GM04503 (cell line): ENCODE results near the gene FAM83F.
A peak's percentile ranks its signal among the peaks of the same experiment; 100 is the strongest.

Experiments used
- DNase-seq: peaks from one replicate; pipeline ENCODE4 v3.0.0-alpha.2; 2012; ENCODE audit warnings: low read depth

The FAM83F gene

GRCh38 chr22:40065981-40066380, 71.2 kb downstream of the FAM83F start:
- no peak for DNase-seq

- DNase-seq: no peak
These were observed 72.9 kb downstream of the FAM83F start for GRCh38 chr22:40067639-40068038.

- peak; percentile 11 for DNase-seq
These were observed 75.9 kb downstream of the FAM83F start for GRCh38 chr22:40070701-40071100.

- DNase-seq: no peak
These were observed 77.0 kb downstream of the FAM83F start for GRCh38 chr22:40071720-40072119.

- no peak for DNase-seq
These were observed 82.2 kb downstream of the FAM83F start for GRCh38 chr22:40076702-40077645.

GRCh38 chr22:40077646-40078016, 82.9 kb downstream of the FAM83F start:
- no peak for DNase-seq

- no peak for DNase-seq
These were observed 86.9 kb downstream of the FAM83F start for GRCh38 chr22:40081662-40082061.

GRCh38 chr22:40082184-40082583, 87.4 kb downstream of the FAM83F start:
- DNase-seq: no peak

GRCh38 chr22:40083794-40084193, 89.0 kb downstream of the FAM83F start:
- no peak for DNase-seq

GRCh38 chr22:40084246-40084645, 89.5 kb downstream of the FAM83F start:
- DNase-seq: no peak

- DNase-seq: no peak
These were observed 94.1 kb downstream of the FAM83F start for GRCh38 chr22:40088818-40089217.
